ENCODE measurements around the gene CFAP46. TPM values are rescaled to one million over a fixed set of nuclear protein-coding genes. Genes with fewer than 3 reads are reported as not detected.

Gene CFAP46
- total RNA-seq, 4 donors from 2014 or later = 0.32 to 0.54 TPM; not detected in 2

GRCh38 chr10:132839061-132839460, 103.3 kb downstream of the CFAP46 start:
- 71 to 89% methylated on average over 13 of the region's 13 CpGs for WGBS, 2 donors
- TF ChIP-seq CTCF (IDR thresholded peaks at IDR 0.05) (no peak), POLR2A (IDR thresholded peaks at IDR 0.05) (no peak)
- intact Hi-C loops (cut with DNase I; ENCODE audit: low total_unique reads) = loop anchor here (5.0 kb wide), 1 partner anchor 283 kb away; no protein-coding TSS in a partner anchor
- H3K4me3 ChIP-seq (ENCODE audit: low read depth, poor library complexity, severe bottlenecking) = no peak overlapping the region
- DNase-seq (ENCODE audit: low spot score in 2 of 2) = peak in 1 of 2 donors; percentile 8

GRCh38 chr10:132838346-132838970, 103.9 kb downstream of the CFAP46 start:
- WGBS, 2 donors = 76 to 80% methylated on average over 21 of the region's 21 CpGs
- no peak overlapping the region for H3K4me3 ChIP-seq (ENCODE audit: low read depth, poor library complexity, severe bottlenecking)
- TF ChIP-seq POLR2A (IDR thresholded peaks at IDR 0.05) (no peak), CTCF (IDR thresholded peaks at IDR 0.05) (no peak)
- peak in 1 of 2 donors; percentile 9 for DNase-seq (ENCODE audit: low spot score in 2 of 2)
- intact Hi-C loops (cut with DNase I; ENCODE audit: low total_unique reads) = loop anchor here (5.0 kb wide), 1 partner anchor 284 kb away; no protein-coding TSS in a partner anchor

- intact Hi-C loops (cut with DNase I; ENCODE audit: low total_unique reads) = loop anchor here (5.0 kb wide), 1 partner anchor 284 kb away; no protein-coding TSS in a partner anchor
- TF ChIP-seq CTCF (IDR thresholded peaks at IDR 0.05) (no peak), POLR2A (IDR thresholded peaks at IDR 0.05) (no peak)
- peak; percentile 9 to 79 for DNase-seq (ENCODE audit: low spot score in 2 of 2)
- H3K4me3 ChIP-seq (ENCODE audit: low read depth, poor library complexity, severe bottlenecking) = no peak overlapping the region
- 85 to 90% methylated on average over 21 of the region's 21 CpGs for WGBS, 2 donors
Measured at GRCh38 chr10:132837905-132838304, 104.5 kb downstream of the CFAP46 start.

GRCh38 chr10:132836832-132837540, 105.4 kb downstream of the CFAP46 start:
- peak in 1 of 3 donors; percentile 49 for TF ChIP-seq CTCF (IDR thresholded peaks at IDR 0.05)
- TF ChIP-seq POLR2A (IDR thresholded peaks at IDR 0.05) = no peak
- intact Hi-C loops (cut with DNase I; ENCODE audit: low total_unique reads) = loop anchor here (5.0 kb wide), 1 partner anchor 285 kb away; no protein-coding TSS in a partner anchor
- H3K4me3 ChIP-seq (ENCODE audit: low read depth, poor library complexity, severe bottlenecking) = no peak overlapping the region
- peak; percentile 13 to 78 for DNase-seq (ENCODE audit: low spot score in 2 of 2)
- 41 to 44% methylated on average over 30 to 34 of the region's 34 CpGs for WGBS, 2 donors

GRCh38 chr10:132836248-132836831, 106.0 kb downstream of the CFAP46 start:
- intact Hi-C loops (cut with DNase I; ENCODE audit: low total_unique reads) = loop anchor here (5.0 kb wide), 1 partner anchor 286 kb away; no protein-coding TSS in a partner anchor
- peak; percentile 12 to 78 for DNase-seq (ENCODE audit: low spot score in 2 of 2)
- H3K4me3 ChIP-seq (ENCODE audit: low read depth, poor library complexity, severe bottlenecking) = no peak overlapping the region
- 55 to 56% methylated on average over 8 to 19 of the region's 27 CpGs for WGBS, 2 donors
- no peak for TF ChIP-seq CTCF (IDR thresholded peaks at IDR 0.05)
- no peak for TF ChIP-seq POLR2A (IDR thresholded peaks at IDR 0.05)

All from lower leg skin (tissue), 4 donors.